A673 (cell line): ENCODE data around the gene IFNLR1. TPM values are rescaled to one million over a fixed set of nuclear protein-coding genes. Genes with fewer than 3 reads are reported as not detected.

Experiments
- BruUV-seq: library from RNA; stranded (reverse); fragments of 400-500 nt; replicated peaks from 2 replicates; lab custom pipeline; 2021; lab: Mats Ljungman, UMichigan
- CTCF ChIA-PET: fragments of 300-600 bp; sonication (Branson Sonifier 250); formaldehyde crosslinking; loops from one replicate; lab custom pipeline; 2022; ENCODE audit warnings: antibody characterized with exemption; lab: Charles Lee
- POLR2A ChIA-PET: fragments of 300-600 bp; sonication (Branson Sonifier 250); formaldehyde crosslinking; loops from one replicate; lab custom pipeline; 2022; ENCODE audit warnings: antibody characterized with exemption; ENCODE audit not compliant: low non-redundant PET; lab: Charles Lee
- DNase-seq: peaks from one replicate; pipeline ENCODE4 v3.0.0-alpha.2; 2015; ENCODE audit warnings: low spot score
- H3K27ac ChIP-seq: fragments of 200-600 bp; sonication (generic); 2 replicates; pipeline ENCODE4 v1.5.1; 2016; ENCODE audit warnings: mixed run types, low read depth, mild to moderate bottlenecking, mixed read lengths, antibody characterized with exemption, low read length; ENCODE audit not compliant: poor library complexity, severe bottlenecking
- H3K27me3 ChIP-seq: fragments of 200-600 bp; sonication (generic); replicated peaks from 2 replicates; pipeline ENCODE4 v1.6.1; 2017; ENCODE audit warnings: mixed run types, low read depth, mild to moderate bottlenecking, mixed read lengths, antibody characterized with exemption, low read length; ENCODE audit not compliant: insufficient read depth, poor library complexity
- H3K36me3 ChIP-seq: fragments of 200-600 bp; sonication (generic); 2 replicates; pipeline ENCODE4 v1.6.1; 2016; ENCODE audit warnings: mixed run types, mild to moderate bottlenecking, mixed read lengths, antibody characterized with exemption, low read length; ENCODE audit not compliant: insufficient read depth, poor library complexity, severe bottlenecking
- H3K4me1 ChIP-seq: fragments of 200-600 bp; sonication (generic); 2 replicates; pipeline ENCODE4 v1.6.1; 2017; ENCODE audit warnings: mixed run types, mild to moderate bottlenecking, mixed read lengths, antibody characterized with exemption, low read length; ENCODE audit not compliant: insufficient read depth, poor library complexity, severe bottlenecking
- H3K4me3 ChIP-seq: fragments of 200-600 bp; sonication (generic); 2 replicates; pipeline ENCODE4 v1.5.1; 2016; ENCODE audit warnings: low read depth, mixed run types, mild to moderate bottlenecking, mixed read lengths, low read length; ENCODE audit not compliant: poor library complexity, severe bottlenecking
- H3K9me3 ChIP-seq: fragments of 200-600 bp; sonication (generic); 2 replicates; pipeline ENCODE4 v1.6.1; 2016; ENCODE audit warnings: mixed run types, low read depth, mild to moderate bottlenecking, mixed read lengths, antibody characterized with exemption, low read length; ENCODE audit not compliant: poor library complexity, severe bottlenecking
- CTCF ChIP-seq: fragments of 300-800, 200-600 bp; sonication (generic); conservative IDR thresholded peaks from 2 replicates; pipeline ENCODE4 v1.5.1; 2017; ENCODE audit warnings: low read depth, mild to moderate bottlenecking, antibody characterized with exemption, low read length, moderate library complexity, mixed read lengths
- EZH2 ChIP-seq: fragments of 200-600 bp; sonication (generic); IDR thresholded peaks from 2 replicates; pipeline ENCODE4 v1.6.1; 2017; ENCODE audit warnings: borderline replicate concordance, low read depth, mild to moderate bottlenecking, mixed read lengths, antibody characterized with exemption, low read length; ENCODE audit not compliant: poor library complexity, severe bottlenecking
- intact Hi-C: fragments of 100-400 bp; cut with micrococcal nuclease; formaldehyde crosslinking; loops from one replicate; pipeline ENCODE4 v1.10.0; 2022; ENCODE audit not compliant: unreplicated experiment
- total RNA-seq: library from RNA; stranded (reverse); gene quantifications from 2 replicates; pipeline ENCODE4 v1.2.3, GENCODE V29; 2021

IFNLR1 gene
- total RNA-seq, 1 experiment from 2014 or later = 2.0 TPM

DNA sequence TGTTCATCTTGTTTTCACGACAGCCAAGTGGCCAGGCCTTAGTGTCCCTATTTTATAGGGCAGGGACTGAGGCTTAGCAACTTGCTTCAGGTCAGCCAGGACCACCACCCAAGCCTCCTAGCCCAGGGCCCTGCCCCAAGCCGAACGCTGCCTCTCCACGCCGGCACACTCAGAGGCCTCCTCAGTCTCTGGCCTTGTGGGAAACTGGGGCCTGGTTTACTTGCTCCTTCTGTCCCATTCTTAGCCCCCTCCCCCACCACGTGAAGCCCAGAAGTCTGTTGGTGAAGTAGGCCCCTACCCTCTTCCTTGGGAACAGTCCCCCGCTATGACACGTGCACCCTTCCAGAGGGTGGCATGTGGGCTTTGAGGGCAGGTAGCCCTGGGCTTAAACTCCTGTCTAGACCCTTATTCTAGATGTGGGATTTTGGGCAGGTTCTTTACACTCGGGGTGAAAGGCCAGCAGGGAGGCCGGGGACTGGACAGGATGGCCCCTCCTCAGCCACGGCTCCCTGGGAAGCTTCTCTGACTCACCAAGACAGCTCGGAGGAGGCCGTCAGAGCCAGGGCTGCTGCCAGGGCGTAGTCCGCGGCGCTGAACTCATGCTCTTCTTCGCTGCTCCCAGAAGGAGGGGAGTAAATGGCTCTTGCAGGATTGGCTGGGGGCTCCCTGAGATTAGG is 79.5 kb downstream of the IFNLR1 start:
- DNase-seq = no peak
- no TSS peak for BruUV-seq
- Histone ChIP-seq H3K9me3 (no peaks in the 10 kb centered on the region), H3K36me3 (no peaks in the 10 kb centered on the region), H3K4me3 (no peak overlapping the region), H3K4me1 (no peaks in the 10 kb centered on the region), H3K27ac (no peak overlapping the region), H3K27me3 (no peaks in the 10 kb centered on the region)
- ChIA-PET CTCF (no interaction called here), POLR2A (no interaction called here)
- intact Hi-C loops = no loop called here
- TF ChIP-seq EZH2 (no peak), CTCF (no peak)

DNA sequence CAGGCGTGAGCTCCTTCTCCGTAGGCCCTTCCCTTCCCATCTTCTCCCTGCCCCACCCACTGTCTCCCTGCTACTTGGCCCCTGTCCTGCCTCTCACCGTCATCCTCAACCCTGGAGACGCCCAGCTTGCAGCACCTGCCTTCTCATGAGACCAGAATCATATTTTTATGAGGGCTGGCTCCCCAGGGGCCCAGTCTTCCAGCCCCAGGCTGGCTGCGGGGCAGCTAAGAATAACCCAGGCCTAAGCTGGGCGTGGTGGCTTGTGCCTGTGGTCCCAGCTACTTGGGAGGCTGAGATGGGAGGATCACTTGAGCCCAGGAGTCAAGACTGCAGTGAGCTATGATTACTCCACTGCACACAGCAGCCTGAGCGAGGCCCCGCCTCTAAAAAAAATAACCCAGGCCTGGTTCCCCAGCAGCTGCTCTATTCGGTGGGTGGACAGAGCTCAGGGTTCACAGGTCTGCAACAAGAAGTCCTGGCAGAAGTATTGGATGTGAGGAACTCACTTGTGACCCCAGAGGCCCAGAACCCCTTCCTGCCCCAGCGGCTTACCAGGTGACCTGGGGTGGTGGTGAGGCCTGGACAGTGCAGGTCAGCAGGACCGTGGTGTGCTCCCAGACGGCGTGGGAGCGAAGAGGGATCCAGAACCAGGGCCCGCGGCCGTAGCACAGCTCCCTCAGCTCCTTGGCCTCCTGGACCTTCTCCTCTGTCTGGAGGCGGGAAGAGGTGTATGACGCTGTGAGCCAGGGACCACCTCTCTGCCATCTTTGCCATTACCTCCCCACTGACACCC is 81.5 kb downstream of the IFNLR1 start:
- TF ChIP-seq EZH2 (no peak), CTCF (no peak)
- Histone ChIP-seq H3K9me3 (no peaks in the 10 kb centered on the region), H3K4me1 (no peaks in the 10 kb centered on the region), H3K27ac (no peak overlapping the region), H3K27me3 (no peaks in the 10 kb centered on the region), H3K36me3 (no peaks in the 10 kb centered on the region), H3K4me3 (no peak overlapping the region)
- intact Hi-C loops = no loop called here
- CTCF ChIA-PET = interaction anchor here (0.8 kb wide), 1 partner anchor 93 kb away, joined by 3 read pairs; no protein-coding TSS in a partner anchor
- BruUV-seq = no TSS peak
- POLR2A ChIA-PET = no interaction called here
- DNase-seq = no peak

DNA sequence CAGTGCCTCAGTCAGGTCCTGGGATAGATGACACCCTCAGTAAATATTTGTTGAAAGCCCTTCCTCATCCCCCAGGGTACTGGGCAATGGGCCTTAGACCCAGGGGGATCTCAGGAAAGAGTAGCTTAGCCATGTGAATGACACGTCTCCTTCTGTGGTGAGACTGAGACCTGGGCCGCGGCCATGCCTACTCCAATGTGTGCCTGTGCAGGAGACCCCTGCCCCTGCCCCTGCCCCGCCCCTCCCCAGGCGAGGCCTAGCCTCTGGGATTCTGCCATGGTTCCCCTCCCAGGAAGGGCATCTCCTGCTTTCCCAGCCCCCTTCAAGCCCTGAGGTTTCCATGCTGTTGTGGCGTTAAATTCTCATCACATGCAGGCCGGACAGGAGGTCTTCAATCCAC is 82.2 kb downstream of the IFNLR1 start:
- ChIA-PET POLR2A (no interaction called here), CTCF (no interaction called here)
- no peak for DNase-seq
- Histone ChIP-seq H3K27me3 (no peaks in the 10 kb centered on the region), H3K4me1 (no peaks in the 10 kb centered on the region), H3K9me3 (no peaks in the 10 kb centered on the region), H3K27ac (no peak overlapping the region), H3K36me3 (no peaks in the 10 kb centered on the region), H3K4me3 (no peak overlapping the region)
- TF ChIP-seq EZH2 (no peak), CTCF (no peak)
- intact Hi-C loops = no loop called here
- no TSS peak for BruUV-seq

Other genes starting within 250 kb of the IFNLR1 start
- 76.2 and 93.2 TPM in 2 replicates for gene PNRC2, start 227.5 kb downstream of the IFNLR1 start, total RNA-seq
- 208 and 218 TPM in 2 replicates for gene SRSF10, start 207.0 kb downstream of the IFNLR1 start, total RNA-seq
- not detected in 2 replicates for gene MYOM3, start 75.2 kb downstream of the IFNLR1 start, total RNA-seq
- gene IL22RA1, start 44.1 kb downstream of the IFNLR1 start, total RNA-seq = 0.24 TPM in 2 replicates
- 0.20 TPM in 1 of 2 replicates, not detected in the other for gene GRHL3, start 132.1 kb upstream of the IFNLR1 start, total RNA-seq
- 7.2 and 8.6 TPM in 2 replicates for gene STPG1, start 226.5 kb upstream of the IFNLR1 start, total RNA-seq
- gene NIPAL3, start 228.5 kb upstream of the IFNLR1 start, total RNA-seq = 6.5 and 7.3 TPM in 2 replicates